Colonic mucosa (tissue), 4 donors: ENCODE results near the gene NOL4L. TPM values are rescaled to one million over a fixed set of nuclear protein-coding genes. Genes with fewer than 3 reads are reported as not detected.

Experiments used
- DNase-seq: peaks from one replicate; pipeline ENCODE4 v3.0.0-alpha.2; 2020
- H3K27ac ChIP-seq: fragments of 200-600 bp; one replicate; pipeline ENCODE4 v1.8.0; 2021
- H3K27me3 ChIP-seq: fragments of 200-600 bp; one replicate; pipeline ENCODE4 v1.8.0; 2021
- H3K36me3 ChIP-seq: fragments of 200-600 bp; one replicate; pipeline ENCODE4 v1.8.0; 2021
- H3K4me1 ChIP-seq: fragments of 200-600 bp; one replicate; pipeline ENCODE4 v1.8.0; 2021; ENCODE audit warnings: mild to moderate bottlenecking
- H3K4me3 ChIP-seq: fragments of 200-600 bp; one replicate; pipeline ENCODE4 v1.8.0; 2021
- H3K9ac ChIP-seq, 2 donors: one replicate each; pipeline ENCODE4 v1.7.0; 2013; ENCODE audit warnings: control low read depth in 2 of 2, low read depth in 2 of 2, low read length in 2 of 2
- H3K9me3 ChIP-seq: fragments of 200-600 bp; one replicate; pipeline ENCODE4 v1.8.0; 2021
- CTCF ChIP-seq: fragments of 200-600 bp; IDR thresholded peaks from one replicate; pipeline ENCODE4 v1.8.0; 2022; ENCODE audit warnings: antibody characterized with exemption, mild to moderate bottlenecking
- intact Hi-C: fragments of 100-400 bp; cut with DNase I; formaldehyde crosslinking; loops from one replicate; pipeline ENCODE4 v1.14.1; 2022
- total RNA-seq, 2 donors: library from RNA; stranded (reverse); fragmentation: NEBNext Ultra II Directional in 1 of 2; extraction: Animal tissue kit (Norgen Biotek cat#: 25700) in 1 of 2; gene quantifications; one replicate each; pipeline ENCODE4 v1.2.1, GENCODE V29; 2021
- donor health status: healthy.
- donor health status: DM: no; HTN: no; CAD: no.
- donor health status: DM: no; HTN: no; CAD: no.

Gene NOL4L
- total RNA-seq, 2 donors from 2014 or later: 54.2 to 58.0 TPM

GRCh38 chr20:32609111-32609773 is 24.1 kb upstream of the NOL4L start:
- Histone ChIP-seq H3K36me3 (no peaks in the 10 kb centered on the region), H3K27ac (no peak overlapping the region), H3K4me1 (no peaks in the 10 kb centered on the region), H3K4me3 (no peak overlapping the region), H3K9ac (no peak overlapping the region), H3K27me3 (no peaks in the 10 kb centered on the region), H3K9me3 (no peaks in the 10 kb centered on the region)
- DNase-seq: no peak
- intact Hi-C loops: no loop called here
- no peak for TF ChIP-seq CTCF

GRCh38 chr20:32608664-32609015 is 23.5 kb upstream of the NOL4L start:
- intact Hi-C loops: no loop called here

GRCh38 chr20:32607727-32608663 is 22.9 kb upstream of the NOL4L start:
- no peak for DNase-seq
- Histone ChIP-seq H3K4me3 (no peak overlapping the region), H3K27me3 (no peaks in the 10 kb centered on the region), H3K4me1 (no peaks in the 10 kb centered on the region), H3K36me3 (no peaks in the 10 kb centered on the region), H3K27ac (no peak overlapping the region), H3K9me3 (no peaks in the 10 kb centered on the region), H3K9ac (no peak overlapping the region)
- intact Hi-C loops: no loop called here
- no peak for TF ChIP-seq CTCF

More at GRCh38 chr20:32608664-32609015, 23.5 kb upstream of the NOL4L start:
- no peak for TF ChIP-seq CTCF
- H3K27ac ChIP-seq: no peak overlapping the region
- no peaks in the 10 kb centered on the region for H3K27me3 ChIP-seq
- H3K9me3 ChIP-seq: no peaks in the 10 kb centered on the region
- H3K4me1 ChIP-seq: no peaks in the 10 kb centered on the region
- H3K36me3 ChIP-seq: no peaks in the 10 kb centered on the region
- DNase-seq: no peak
- H3K4me3 ChIP-seq: no peak overlapping the region
- H3K9ac ChIP-seq: no peak overlapping the region

- Histone ChIP-seq H3K27me3 (no peaks in the 10 kb centered on the region), H3K4me1 (no peaks in the 10 kb centered on the region), H3K9me3 (no peaks in the 10 kb centered on the region), H3K9ac (no peak overlapping the region), H3K27ac (no peak overlapping the region), H3K36me3 (no peaks in the 10 kb centered on the region), H3K4me3 (no peak overlapping the region)
- DNase-seq: no peak
- TF ChIP-seq CTCF: no peak
- intact Hi-C loops: no loop called here
These were observed 22.2 kb upstream of the NOL4L start for GRCh38 chr20:32607324-32607723.

- Histone ChIP-seq H3K9me3 (no peaks in the 10 kb centered on the region), H3K4me3 (no peak overlapping the region), H3K27ac (no peak overlapping the region), H3K36me3 (no peaks in the 10 kb centered on the region), H3K27me3 (no peaks in the 10 kb centered on the region), H3K4me1 (no peaks in the 10 kb centered on the region), H3K9ac (no peak overlapping the region)
- intact Hi-C loops: no loop called here
- TF ChIP-seq CTCF: no peak
- no peak for DNase-seq
These were observed 21.7 kb upstream of the NOL4L start for GRCh38 chr20:32606790-32607189.
